HG03097 (cell line): ENCODE measurements around the gene CHN1.

Experiments used
- ATAC-seq: cut with Tn5 transposase; IDR thresholded peaks from one replicate; pipeline ENCODE4 v1.9.1; 2021; ENCODE audit not compliant: unreplicated experiment, low FRiP score

The CHN1 gene

DNA sequence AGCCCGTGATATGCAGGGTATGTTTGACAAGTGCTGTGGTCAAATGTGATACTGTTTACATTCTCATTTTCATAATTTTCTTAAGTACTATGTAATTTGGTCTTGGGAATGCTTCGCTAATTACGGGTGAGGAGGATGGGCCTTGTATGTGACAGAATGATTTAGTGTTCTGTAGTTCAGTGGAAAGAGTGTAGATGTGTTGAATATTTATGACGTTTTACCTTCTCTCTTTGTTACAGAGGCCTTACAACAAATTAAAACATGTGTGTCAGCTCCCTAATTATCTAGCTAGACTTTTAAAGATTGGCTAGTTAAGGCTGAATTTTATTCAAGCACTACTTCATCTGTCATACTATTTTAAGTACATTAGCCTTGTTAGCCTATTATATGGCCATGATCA is 230.3 kb downstream of the CHN1 start:
- ATAC-seq, result no peak

DNA sequence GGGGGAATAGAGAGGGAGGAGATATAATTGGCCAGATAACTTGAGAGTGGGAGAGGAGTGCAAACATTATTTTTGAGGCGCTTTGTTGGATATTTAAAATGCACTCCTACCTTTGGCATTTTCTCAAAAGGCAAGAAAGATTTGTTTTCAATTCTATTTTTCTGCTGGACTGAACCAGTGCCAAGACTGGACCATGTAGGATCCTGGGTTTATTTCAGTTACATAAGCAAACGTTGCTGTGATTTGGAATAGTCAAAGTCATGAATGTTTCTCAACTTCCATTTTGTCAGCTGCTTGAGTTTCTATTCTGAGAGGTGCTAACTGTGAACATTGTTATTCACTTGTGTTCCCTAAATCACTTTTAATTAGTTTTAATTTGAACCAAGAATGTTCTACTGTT is 232.0 kb downstream of the CHN1 start:
- no peak for ATAC-seq

DNA sequence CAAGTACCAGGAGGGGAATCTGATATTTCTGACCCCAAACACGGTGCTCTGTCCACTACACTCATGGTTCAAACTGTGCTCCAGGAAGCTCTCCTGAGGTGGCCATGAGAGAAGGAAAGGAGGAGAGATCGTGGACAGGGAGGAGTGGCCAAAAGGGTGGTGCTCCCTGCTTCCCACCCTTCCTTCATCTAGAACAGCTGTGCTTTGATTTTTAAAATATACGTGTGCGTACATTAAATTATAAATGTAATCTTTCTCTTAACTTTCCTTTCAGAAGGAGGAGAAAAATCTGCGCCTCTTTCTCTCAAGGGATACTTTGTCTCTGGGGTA is 232.7 kb downstream of the CHN1 start:
- ATAC-seq, result no peak

DNA sequence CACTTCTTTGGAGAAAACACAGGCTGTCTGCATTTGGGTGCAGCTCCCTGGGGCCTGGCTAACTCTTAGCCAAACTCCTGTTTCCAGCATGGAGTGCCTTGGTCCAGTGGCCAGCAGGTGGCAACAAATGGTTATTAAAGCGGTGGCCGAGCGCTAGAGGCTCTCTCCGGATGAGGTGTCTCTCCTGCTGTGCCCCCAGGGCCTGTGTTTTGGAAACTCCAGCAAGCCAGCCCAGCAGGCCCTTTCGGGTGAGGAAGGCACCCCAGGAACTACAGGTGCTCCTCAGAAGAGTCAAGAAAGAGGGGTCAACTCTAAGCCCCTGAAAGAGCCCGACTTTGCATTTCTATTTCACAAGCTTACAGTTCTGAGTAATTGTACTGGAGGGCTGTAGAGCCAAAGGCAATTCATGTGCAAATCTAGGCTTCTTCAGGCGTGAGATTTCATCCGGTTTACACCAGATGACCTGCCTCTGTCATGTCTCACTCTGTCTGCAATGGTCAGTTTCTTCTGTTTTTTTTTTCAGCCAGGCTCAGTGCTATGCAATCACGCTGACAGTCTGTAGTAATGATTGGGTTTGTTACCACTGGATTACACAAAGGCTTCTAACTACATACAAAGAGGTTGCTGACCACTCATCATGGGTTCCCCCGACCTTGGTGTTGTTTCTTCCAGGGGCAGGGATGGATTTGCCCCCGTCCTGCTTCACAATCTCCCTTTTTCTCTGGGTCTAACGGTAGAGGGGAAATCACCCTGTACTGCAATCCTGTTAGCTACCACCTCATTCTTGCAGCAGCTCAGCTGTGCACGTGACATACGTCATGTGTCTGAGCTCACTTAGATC is 233.3 kb downstream of the CHN1 start:
- ATAC-seq, result peak; percentile 84

DNA sequence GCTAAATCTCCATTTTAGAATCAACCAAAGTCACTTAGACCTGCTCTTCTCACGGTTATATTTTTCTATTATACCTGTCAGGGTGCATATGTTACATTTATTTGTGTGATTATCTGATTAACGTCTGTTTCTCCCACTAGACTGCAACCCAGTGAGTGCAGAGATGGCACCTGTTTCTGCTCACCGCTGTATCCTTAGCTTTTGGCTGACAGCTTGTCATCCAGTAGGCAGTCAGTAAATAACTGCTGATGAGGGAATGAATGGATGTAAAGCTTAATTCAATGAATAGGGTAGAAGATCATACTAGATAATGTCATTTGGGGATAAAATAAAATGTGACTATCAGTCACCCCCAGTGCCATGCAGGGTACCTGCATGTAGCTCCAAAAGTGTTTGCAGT is 234.0 kb downstream of the CHN1 start:
- ATAC-seq, result no peak

DNA sequence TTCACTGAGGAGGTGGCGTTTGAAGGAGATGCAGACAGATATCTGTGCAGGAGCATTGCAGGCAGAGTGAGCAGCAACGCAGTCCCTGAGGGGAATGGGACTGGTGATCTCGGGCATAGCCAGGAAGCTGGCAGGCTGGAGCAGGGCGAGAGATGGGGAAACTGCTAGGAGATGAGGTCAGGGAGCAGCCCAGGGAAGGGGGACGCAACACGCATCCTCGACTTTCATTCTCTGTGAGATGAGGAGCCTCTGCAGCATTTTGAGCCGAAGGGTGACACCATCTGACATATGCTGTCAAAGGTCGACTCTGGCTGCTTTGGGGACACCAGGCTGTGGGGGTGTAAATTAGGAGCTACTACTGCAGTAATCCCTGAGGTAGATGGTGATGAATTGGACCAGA is 236.6 kb downstream of the CHN1 start:
- no peak for ATAC-seq

DNA sequence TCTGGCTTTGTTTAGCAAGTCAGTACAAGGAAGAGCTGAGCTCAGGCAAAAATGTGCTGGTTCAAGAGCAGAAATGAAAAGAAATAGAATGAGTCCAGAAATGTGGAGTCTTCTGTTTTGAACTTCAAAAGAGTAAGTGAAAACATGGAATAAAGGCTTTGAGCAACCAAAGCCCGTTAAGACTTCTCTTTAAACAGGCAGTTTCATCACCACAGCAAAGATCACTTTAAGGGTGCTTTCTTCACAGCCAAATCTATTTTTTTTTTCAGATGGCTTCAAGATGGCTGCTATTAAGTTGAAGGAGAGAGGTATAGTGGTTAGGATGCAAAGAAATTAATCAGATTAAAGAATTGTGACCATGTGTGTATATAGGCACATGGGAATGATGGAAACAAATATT is 238.9 kb downstream of the CHN1 start:
- no peak for ATAC-seq

DNA sequence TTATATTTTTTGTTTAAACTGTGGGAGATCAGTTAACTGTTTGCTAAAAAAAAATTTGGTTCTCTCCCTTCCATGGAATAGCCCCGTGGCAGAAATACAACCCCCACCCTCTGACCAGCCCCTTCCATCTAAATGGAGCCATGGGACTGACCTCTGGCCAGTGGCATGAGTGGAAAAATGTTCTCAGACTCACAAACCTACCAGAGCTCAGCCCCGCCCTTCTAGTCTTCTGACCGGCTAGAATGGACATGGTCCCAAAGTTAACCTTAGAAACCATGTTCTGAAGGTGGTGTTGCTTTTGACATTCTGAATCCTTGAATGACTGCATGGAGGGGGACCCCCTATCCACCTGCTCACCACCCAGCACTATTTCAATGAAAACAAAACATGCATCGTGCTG is 239.6 kb downstream of the CHN1 start:
- ATAC-seq, result no peak

DNA sequence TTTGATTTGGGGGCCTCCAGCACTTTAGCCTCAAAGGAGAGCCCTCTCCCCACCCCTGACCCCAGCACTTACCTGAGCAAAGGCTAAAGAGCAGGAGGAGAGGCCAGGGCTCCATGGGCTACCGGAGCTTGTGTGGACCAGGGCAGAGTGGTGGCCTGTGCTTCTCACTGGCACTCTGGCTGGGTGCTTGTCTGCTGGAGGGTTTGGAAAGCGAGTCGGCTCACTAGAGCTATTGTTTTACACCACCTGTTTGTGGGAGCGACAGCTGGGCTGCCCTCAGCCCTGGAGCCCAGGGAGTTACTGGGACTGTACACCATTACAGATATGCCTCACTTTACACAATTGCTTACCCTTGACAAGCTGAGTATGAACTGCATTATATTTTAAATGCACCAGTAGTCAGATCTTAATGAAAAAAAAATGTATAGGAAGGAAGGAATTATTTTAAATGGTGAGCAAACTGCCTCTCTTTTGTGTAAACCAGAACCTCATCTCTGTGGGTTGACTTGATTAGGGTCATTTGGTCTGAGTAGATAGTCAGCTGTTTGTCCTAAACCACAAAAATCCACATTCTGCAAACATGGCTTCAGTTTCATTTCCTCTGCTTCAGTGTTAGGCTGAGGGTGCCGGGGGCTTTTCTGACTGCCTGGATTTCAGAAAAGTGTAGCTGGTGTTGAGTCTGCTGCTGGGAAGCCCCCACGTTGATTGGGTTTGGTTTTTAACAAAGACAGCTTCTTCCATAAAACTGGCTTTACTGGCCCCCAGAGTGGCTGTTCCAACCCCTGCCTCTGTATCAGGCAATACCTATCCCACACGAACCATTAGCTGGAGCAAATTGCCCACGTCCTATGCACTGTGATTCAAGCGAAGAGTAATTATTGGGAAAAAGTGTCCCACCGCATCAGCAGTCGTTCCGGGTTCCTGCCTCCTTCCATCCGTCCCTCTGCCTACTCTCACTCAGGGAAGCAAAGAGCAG is 240.6 kb downstream of the CHN1 start, which contains the start of gene CHRNA1:
TSS of gene CHRNA1 (minus strand) at position 193 of the 976 bp plus-strand sequence. CDS start at position 115, 78 bp downstream.
- ATAC-seq, result no peak

DNA sequence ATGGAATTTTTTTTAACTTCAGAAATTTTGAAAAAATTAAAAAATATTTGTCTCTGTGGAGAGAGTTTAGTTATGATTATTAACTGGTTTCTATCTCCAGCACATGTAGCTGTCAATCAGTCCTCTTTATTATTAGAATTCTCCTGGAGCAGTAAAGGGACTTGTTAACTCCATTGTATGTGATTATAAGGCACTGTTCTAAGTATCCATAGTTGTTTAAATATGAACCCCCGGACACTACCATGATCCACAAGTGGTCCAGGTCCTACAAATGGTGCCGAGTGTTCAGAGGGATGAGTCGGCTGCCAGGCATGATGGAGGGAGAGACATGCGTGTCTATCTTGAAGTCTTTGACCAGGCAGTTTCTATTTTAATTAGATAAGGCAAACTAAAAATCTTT is 241.4 kb downstream of the CHN1 start:
- no peak for ATAC-seq

DNA sequence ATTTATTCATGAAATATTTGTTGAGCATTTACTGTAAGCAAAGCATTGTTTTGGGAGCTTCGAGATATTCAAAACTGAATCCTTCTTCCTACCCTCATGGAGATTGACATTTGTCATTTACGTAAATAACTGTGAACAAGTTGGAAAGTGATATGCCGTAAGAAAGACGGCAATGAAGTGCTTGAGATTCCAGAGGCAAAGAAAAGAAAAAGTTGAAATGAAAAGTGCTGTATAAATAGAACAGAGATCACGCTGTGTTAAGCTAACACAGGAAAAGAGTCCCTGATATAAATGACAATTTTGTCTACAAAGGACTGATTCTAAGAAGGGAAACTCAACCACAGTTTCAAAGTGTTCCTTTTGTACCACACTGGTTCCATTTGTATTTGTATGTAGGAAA is 242.7 kb downstream of the CHN1 start:
- no peak for ATAC-seq

DNA sequence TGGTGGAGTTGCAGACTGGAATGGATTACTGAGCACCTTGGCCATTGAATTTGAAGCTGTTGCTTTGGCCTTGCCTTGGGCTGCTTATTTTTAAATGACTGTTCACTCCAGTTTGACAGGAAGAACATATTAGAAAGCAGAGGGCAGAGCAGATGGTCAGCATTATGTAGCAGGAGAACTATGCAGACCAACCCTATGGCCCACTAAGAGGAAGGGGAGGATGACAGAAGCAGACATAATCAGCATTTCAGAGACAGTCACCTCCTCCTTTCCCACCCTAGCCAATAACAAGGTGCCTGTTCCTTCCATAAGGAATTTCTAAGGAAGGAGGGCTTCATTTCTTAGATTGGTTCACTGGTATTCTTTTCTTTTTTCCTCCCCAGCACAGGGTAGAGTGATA is 243.3 kb downstream of the CHN1 start:
- no peak for ATAC-seq

DNA sequence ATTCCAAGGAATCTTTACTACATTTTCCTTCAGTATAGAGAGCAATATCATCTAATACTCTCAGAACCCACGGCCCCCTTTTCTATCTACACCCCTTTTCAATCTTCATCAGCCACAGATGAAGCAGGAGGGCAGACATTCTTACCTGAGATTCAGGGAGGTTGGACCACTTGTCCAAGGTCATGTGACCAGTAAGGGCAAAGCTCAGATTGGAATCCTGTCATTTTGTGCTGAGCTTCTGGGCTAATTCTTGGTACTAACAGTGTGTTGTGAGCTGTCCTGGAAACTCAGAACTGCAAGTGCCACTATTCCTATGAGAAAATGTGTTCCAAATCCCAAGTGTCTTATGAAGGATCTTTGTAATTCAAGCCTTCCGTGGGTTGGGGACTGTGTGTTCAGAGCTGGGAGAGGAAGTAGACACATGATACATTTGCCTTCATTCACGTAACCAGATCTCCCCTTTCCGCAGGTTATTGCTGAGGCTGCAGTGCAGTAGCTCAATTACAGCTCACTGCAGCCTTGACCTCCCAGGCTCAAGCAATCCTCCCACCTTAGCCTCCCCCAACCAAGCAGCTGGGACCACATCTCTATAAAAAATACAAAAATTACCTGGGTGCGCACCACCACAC is 244.2 kb downstream of the CHN1 start:
- ATAC-seq, result no peak

DNA sequence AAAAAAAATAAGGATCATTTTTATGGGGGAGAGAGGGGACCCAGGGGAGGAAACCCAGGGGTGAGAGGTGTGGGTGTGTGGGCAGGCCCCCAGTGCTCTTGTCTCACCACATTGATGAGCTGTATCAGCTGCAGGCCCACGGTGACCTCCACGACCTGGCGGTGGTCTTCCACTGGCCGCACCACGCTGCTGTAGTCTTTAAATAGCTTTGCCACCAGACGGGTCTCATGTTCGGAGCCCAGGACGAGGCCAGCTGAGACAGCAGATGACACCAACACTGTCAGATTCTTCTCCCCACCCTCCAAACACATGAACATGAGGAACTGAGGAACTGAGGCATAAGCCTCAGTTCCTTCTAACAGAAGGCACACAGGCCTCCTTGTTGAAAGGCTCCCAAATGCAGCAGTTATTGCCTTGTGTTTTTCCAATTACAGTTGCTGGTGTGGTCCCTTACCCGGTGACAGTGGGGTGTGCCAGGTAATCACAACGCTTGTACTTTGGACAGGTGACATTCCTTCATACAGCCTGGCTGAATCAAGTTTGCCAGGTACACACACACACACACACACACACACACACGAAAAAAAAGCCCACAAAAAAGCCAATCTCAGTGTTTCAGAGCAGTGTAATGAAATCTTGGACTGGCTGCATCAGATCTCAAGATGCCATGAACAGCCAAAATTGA is 245.7 kb downstream of the CHN1 start:
- no peak for ATAC-seq

DNA sequence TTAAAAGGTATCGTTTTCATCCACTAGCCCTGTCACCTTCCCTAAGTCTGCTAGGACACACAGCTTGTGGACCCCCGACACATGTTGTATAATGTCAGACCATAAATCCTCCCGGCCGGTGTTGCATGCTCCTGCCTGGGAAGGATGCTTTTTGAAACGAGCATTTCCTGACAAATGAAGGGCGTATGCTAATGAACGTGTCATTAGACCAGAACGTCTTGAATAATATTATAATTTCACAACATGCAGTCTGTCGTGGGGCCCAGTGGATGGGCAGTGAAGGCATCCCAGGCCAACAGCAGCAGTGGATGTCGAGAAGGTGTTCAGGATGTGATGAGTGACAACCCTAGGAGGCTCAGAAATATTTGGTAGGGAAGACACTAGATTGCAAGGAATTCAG is 248.4 kb downstream of the CHN1 start:
- no peak for ATAC-seq

DNA sequence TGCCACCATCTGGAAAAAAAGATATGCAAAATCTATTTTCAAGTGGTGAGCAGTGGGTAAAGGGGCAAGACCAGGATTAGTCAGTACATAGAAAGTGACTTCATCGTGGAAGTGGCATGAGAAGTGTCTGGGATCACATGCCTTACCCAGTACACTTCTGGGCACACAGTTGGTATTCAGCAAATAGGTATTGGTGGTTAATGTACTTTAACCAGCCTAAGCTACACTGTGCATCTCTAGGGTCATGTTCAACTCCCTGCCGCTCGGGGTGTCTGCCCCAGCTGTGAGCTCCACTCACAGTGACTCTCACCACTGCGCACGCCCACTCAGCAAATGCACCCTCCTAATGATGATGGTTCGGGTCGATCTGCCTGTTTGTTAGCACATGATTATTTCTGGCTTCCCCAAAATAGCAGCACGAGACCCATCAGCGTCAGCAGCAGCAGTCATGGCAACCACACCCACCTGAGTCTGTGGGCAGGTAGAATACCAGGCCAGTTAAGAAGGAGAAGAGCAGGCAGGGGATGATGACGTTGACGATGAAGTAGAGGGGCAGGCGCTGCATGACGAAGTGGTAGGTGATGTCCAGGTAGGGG is 252.0 kb downstream of the CHN1 start:
- peak; percentile 26 for ATAC-seq

DNA sequence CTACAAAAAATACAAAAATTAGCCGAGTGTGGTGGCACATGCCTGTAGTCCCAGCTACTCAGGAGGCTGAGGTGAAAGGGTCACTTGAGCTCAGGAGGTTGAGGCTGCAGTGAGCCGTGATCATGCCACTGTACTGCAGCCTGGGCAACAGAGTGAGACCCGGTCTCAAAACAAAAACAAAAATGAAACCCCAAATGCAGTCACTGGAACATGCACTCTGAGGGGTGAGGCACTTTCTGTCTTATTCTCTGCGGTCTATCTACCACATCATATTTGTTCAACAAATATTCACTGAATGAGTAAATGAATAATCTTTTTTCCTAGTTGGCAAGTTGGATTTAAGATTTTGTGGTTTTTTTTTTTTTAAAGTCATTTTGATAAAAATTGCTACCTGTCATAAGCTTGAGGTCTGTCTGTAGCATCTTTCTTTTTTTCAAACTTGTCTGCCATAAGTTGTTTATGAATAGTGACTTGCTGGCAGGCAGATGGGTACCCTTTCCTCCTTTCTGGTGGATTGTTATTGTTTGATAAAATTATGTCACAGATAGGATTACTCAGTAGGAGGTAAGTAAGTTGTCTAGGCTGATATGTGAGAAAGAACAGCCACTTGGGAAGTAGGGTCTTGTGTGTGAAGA is 252.7 kb downstream of the CHN1 start:
- peak; percentile 88 for ATAC-seq

DNA sequence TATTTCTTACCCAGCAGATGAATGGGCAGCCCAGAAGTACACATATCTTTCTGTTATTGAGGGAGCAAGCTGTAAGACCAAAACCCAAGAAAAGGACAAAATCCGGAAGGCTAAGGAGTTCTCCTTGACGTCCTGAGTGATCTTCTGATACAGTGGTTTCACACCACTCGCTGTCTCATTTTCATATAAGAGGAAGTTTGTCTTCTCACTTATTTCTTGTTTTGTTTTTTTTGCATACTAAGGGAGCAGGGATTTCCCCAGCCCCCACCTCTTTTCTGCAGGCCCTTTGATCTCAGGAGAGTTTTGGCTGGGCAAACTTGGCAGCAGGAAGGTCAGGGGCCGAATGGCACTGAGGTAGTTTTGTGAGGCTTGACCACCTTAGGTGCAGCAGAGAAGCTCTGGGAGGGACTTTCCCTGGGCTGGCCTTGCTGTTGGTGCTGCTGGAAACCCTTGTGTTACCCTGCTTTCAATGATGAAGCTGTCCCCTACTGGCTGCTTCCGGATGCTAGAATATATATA is 254.2 kb downstream of the CHN1 start:
- ATAC-seq, result peak; percentile 49

DNA sequence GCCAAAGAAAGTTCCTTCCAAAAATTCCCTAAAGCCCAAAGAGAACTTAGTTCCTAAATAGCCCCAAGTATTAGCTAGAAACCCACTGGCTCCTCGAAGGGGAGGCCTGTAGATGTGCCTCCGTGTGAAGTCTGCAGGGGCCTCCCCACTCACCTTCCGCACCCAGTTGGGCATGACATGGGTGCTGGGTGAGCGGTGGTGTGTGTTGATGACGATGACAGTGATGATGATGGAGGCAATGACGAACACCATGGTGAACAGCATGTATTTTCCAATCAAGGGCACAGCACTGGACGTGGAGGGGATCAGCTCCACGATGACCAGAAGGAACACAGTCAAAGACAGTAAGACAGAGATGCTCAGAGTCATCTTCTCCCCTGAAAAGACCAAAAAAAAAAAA is 255.4 kb downstream of the CHN1 start:
- no peak for ATAC-seq

DNA sequence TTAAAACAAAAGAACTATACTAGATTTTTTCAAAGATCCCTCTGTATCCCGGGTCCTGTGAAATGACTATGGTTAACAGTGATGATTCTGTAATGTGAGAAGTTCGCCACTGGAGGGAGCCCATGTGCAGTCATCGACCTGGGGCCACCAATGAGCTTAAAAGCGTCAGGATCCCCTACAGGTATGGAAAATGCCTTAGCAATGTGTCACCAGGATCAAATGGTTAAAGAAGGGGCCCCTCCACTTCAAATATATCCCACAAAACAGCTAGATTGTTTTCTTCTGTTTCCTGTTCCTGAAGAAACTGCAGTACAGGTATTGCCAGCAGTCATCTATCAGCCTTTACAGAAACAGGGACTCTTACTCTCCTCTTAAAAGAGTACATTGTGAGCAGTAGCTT is 256.2 kb downstream of the CHN1 start:
- ATAC-seq, result no peak
